Hepatocyte (in vitro differentiated cells): ENCODE results near the gene ADAMTS2.

Experiments
- EZH2 ChIP-seq: fragments of 200-600 bp; sonication (generic); IDR thresholded peaks from 2 replicates; pipeline ENCODE4 v1.6.1; 2016; ENCODE audit warnings: antibody characterized with exemption, mild to moderate bottlenecking, borderline replicate concordance
- EZH2phosphoT487 ChIP-seq: fragments of 200-600 bp; sonication (generic); IDR thresholded peaks from one replicate; pipeline ENCODE4 v1.6.1; 2018; ENCODE audit warnings: antibody characterized with exemption, mild to moderate bottlenecking, low read depth, moderate library complexity; ENCODE audit not compliant: unreplicated experiment, severe bottlenecking
- TF ChIP-seq, protein P1 (sequence below): fragments of 200-600 bp; sonication (generic); IDR thresholded peaks from 2 replicates; pipeline ENCODE4 v1.5.1; 2016; ENCODE audit warnings: antibody characterized with exemption, mild to moderate bottlenecking; ENCODE audit not compliant: poor library complexity

DNA sequence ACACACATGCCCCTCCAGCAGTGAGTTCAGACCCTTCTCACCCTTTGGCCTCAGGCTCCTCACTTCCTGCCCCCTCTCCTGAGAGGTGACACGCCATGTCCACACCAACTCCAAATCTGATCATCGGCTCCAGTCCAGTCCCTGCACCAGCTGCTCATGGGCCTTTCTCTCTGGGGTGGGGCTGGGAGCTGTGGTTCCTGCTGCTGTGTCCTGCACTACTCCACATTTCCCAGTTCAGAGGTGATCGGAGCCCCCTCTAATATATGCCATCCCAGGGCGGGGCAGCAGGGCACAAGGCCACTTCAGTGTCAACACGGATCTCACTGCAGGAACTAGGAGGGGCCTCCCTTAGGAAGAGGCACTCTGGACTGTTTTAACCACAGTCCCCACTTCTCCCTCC lies 91.5 kb downstream of the ADAMTS2 start:
- TF ChIP-seq EZH2 (no peak), EZH2phosphoT487 (no peak)
- TF ChIP-seq, protein P1, sequence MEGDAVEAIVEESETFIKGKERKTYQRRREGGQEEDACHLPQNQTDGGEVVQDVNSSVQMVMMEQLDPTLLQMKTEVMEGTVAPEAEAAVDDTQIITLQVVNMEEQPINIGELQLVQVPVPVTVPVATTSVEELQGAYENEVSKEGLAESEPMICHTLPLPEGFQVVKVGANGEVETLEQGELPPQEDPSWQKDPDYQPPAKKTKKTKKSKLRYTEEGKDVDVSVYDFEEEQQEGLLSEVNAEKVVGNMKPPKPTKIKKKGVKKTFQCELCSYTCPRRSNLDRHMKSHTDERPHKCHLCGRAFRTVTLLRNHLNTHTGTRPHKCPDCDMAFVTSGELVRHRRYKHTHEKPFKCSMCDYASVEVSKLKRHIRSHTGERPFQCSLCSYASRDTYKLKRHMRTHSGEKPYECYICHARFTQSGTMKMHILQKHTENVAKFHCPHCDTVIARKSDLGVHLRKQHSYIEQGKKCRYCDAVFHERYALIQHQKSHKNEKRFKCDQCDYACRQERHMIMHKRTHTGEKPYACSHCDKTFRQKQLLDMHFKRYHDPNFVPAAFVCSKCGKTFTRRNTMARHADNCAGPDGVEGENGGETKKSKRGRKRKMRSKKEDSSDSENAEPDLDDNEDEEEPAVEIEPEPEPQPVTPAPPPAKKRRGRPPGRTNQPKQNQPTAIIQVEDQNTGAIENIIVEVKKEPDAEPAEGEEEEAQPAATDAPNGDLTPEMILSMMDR = no peak
